NCI-H2196 (cell line): ENCODE results near the gene SMAD6.

ENCODE experiments used
- DNase-seq: peaks from one replicate; lab custom pipeline; 2025; ENCODE audit not compliant: unreplicated experiment; lab: John Stamatoyannopoulos, UW

Gene SMAD6

DNA sequence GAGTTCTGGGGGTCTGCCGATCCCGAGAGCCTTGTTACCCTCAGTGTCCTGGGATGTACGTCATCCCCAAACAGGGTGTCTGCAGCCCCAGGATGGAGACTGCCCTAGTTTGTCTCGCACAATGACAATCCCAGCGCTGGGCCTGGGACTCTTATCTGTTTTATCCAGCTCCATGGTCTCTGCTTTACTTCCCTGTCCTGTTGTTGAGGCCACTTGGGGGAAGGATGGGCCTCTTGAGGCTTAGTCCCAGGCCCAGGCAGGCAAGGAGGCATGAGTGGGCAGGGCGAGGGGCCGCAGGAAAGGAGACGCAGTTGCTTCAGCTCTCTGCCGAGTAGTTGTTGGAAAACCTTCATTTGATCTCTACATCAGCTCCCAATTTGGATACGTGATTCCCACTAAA lies 17.4 kb downstream of the SMAD6 start:
- no peak for DNase-seq

DNA sequence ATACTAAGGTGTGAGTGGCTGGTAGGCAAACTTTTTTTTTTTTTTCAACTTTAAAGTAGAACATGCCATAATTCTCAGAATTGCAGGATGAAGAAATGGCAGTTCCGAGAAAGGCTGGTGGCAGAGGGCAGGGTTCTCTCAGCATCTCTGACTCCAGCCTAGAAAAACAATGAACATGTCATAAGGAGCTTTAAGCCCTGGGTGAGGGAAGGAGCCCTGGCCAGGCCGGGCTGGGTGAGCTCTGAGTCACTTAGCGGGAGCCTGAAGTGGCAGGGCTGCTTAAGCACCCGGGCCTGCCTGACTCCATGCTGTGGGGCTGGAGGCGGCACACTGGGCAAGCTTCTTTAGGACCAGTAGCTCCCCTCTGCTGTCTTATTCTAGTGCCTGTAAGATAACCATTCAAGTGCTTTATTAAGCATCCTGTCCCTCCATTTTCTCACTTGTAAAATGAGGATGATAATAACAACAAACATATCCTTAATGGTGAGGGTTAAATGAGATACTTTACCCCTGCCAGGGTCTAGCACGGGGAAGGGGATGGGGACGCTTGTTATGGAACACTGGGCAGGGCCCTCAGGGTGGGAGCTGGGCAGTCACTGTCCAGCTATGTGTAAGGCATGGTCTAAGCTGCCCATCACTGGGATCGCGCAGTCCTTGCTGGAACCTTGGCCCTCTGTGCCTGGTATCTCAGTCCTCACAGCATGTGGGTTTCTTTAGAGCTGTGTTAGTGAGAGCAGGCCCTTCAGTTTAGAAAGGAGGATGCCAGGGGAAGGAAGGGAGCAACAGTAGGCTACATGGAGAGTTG lies 18.4 kb downstream of the SMAD6 start:
- no peak for DNase-seq

DNA sequence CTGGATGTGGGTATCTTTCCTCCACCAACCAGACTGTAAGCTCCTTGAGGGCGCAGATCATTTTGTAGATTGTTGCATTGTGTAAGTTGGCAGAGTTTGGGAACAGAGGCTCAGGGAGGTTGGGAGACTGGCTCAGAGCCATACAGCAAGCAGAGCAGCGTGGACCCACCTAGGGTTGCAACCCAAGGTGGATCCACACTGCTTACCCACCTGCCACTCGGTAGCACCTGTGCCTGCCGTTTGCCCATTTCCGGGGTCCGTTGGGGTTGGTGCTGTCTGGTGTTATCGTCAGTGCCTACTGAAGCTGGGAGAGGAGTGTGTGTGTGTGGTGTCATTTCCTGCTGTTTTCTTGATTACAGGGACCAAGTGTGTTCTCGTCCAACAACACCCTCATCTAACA lies 19.0 kb downstream of the SMAD6 start:
- no peak for DNase-seq

DNA sequence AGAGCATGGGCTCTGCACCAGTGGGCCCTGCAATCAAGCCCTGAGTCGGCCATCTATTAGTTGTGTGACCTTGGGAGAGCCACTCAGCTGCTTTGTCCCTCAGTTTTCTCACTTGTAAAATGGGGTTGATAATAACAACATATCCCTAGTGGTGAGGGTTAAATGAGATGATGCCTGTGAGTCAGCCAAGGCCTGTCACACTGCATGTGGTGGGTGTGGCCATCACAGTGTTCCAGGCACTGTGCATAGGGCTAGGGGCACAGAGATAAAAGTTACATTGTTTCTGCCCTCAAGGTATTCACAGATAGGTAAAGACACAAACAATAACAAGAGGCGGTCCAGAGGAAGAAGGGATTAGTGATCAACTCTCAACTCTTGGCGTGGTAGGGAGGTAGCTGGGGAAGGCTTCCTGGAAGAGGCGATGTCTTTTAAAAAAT lies 19.5 kb downstream of the SMAD6 start:
- DNase-seq: no peak

DNA sequence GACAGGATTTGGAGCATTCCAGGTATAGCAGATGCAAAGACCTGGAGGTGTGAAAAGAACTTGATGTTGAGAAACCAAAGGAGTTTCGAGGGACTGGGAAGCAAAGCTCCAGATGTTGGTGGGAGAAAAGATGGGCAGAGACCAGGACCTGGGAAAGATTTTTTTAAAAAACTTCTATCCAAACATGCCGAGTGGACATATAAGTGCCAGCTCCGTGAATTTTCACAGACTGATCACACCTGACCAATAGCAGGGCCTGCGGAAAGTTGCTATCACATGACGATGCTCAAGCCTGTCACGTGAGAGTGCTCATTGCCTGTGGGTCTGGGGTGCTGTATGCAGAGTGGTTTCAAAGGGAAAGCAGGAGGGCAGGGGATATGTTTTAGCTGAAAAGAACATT lies 19.9 kb downstream of the SMAD6 start:
- no peak for DNase-seq

DNA sequence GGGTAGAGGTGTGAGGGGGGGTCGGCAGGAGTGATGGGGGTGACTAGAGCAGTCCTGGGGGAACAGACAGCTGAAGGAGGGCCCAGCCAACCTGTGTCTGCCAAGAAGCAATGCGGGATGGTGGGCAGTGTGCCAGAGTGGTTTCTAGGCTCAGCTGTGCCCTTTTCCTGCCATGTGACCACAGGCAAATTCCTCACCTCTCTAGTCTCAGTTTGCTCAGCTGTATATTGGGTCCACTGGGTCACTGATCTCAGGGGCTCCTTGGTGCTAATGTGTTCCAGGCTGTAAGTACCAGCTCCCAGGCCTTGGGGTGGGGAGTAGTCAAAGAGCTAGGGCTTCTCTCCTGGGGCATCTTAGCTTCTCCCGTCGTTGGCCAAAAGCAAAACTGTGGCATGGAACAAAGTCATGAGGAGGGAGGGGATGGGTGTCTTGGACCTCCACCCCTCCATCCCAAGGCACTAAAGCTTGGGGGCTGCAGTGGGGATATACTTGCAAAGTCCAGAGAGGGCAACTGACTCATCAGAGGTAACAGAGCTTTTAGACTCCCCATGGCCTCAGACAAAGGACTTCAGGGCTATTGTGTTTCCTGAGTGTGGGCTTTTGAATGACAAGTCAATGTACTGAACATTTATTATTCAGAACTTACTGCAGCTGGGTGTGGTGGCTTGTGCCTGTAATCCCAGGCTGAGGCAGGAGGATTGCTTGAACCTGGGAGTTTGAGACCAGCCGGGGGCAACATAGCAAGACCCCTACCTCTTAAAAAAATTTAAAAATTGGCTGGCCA lies 20.9 kb downstream of the SMAD6 start:
- DNase-seq: no peak

DNA sequence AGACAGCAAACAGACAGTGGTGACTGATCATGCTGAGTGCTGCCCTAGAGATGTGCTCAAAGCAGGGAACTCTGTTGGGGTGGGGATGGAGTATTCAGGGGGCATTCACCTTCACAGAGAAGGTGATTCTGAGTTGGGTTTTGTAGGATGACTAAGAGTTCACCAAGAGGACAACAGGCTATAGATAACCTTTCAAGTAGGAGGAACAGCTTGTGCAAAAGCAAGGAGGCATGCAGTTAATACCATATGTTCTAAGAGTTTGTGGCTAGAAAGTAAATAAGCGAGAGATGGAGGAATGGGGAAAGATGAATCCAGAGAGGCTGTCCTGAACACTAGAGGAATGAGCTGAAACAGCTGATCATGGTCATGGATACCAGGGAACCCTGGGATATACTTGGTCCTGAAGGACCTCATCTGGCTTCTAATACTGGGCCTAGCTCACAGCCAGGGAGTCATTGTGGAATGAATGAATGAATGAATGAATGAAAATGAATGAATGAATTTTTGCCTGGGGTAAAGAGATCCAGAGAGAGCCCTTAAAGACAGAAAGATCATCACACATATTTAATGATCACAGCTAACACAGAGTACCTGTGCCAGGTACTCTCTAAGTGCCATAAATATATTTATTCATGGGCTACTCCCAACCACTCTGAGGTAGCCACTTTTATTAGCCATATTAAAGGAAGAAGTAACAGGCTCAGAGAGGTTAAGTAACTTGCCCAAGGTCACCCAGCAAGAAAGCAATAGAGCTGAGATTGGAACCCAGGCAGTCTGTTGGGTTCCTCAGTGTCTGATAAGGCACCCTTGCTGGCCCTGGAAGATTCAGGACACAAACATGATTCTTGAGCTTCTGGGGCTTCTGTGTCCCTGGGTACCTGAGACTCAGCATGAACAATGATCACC lies 22.0 kb downstream of the SMAD6 start:
- DNase-seq: no peak

DNA sequence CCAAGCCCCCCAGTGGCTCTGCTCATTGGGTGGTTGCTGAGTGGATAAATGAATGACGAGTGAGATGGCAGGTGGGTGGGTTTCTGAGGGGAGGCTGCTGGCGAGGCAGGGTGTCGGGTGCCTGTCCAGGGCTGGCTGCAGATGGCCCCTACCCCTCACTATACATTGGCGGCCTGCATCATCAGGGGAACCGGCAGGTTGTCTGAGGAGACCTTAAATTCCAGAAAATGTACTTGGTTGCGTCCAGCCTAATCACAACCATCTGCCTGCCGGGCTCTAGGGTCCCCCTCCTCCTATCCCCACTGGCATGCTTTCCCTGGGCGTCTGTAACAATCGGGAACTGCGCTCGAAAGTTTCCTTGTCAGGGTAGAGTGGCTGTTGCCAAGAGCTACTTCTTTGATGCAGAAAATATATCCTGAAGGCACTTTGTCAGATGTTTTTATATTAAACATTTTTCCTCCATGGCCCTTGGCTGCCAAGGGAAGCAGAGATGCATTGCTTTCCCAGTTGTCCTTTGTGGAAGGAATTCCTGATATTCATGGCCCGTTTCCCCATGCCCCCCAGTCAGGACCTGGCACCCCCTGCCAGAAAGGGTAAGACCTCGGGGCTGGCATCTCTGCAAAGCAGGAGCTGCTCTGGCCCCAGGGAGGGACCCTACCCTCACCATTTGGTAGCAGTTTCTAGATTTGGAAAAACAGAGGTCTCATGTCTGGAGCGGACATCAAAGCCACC lies 22.9 kb downstream of the SMAD6 start:
- no peak for DNase-seq

DNA sequence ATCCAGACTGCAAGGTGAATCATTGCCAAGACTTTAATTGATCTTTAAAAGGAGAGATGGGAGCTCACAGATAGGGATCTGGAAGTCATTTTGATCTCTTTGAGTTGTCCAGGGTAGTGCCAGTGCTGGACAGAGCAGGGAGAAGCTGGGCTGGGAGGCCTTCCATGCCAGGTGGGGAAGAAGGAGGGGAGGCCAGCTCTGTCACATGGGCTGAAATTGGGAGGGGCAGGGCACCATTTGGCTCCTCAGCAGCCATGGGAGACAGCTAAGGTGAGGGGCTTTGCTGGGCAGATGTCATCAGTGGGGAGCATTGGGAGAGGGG lies 23.4 kb downstream of the SMAD6 start:
- DNase-seq: no peak

DNA sequence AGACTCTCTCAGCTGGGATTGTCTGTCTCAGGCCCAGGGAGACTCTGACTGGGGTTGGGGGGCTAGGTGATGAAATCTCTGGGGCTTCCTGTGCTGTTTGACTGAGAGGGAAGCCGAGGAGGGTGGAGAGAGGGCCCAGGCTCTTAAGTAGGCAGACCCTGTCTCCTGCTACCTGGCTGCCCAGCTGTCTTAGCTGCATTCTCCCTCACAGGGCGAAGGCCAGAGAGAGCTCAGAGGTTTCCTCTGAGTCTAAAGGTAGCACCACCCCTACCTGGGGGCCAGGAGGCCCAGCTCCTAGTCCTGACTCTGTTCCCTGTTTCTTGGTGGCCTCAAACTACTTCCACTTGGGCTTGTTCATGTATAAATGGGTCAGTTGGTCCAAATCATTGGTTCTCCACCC lies 24.4 kb downstream of the SMAD6 start:
- DNase-seq: no peak

DNA sequence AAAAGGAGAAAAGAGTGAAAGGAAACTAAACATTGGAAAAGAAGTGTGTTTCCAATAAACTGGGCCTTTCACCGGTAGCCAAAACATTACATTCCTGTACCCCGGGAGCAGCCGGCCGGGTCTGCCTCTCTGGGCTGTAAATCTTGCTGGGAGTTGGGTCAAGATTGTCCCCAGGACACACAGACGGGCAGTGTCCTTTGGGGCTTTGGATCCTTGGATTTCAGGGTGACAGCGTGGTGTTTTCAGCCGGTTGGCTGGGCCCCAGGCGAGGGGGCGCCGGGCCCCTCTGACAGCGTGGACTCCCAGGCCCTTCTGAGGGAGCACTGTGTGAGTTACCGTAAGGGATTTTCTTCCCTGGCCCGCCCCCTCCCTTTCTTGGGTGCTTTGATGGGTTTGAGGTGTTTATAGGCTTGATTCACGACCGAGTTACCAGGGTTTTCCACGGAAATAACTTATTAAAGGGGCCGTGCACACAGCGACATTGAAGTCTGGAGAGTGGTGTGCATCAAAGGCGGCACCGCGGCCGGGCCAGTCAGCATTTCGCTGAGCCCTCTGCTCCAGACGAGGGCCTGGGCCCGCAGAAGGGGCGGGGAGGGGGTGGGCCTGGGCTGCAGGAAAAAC lies 27.4 kb downstream of the SMAD6 start:
- no peak for DNase-seq

DNA sequence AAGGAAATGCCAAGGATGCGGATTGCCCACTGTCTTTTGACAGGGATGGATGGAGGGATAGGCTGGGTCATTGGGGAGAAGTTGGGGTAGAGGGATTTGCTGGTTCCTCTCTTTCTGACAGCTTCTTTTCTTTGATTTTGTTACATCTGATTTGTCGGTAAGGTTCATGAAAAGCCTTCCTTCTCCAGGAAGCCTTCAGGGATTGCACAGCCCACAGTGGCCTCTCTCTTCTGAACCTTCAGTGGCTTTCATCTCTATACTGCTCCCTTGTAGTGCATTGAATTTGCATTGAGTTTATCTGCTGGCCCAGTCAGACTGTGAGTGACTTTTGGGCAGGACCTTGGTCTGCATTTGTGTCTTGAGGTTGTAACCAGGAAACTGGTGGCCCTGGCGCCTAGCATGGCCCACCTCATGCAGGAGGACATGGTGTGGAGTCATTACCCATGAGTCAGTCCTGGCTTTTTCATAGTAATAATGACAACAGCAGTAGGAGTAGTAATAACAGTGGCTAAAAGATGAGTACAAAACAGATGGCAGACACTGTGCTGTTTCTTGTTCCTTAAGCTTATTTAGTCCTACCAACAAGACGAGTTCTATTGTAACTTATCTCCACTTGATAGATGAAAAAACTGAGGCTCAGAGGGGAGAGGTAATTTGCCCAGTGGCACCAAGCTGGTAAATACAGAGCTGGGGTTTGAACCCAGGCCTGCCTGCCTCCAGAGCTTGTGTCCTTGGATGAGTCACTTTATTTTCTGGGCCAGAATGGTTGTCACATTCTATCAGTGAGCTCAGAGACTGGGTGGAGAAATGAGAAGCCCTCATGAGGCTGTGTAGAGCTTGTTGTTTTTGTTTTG lies 28.4 kb downstream of the SMAD6 start:
- no peak for DNase-seq

DNA sequence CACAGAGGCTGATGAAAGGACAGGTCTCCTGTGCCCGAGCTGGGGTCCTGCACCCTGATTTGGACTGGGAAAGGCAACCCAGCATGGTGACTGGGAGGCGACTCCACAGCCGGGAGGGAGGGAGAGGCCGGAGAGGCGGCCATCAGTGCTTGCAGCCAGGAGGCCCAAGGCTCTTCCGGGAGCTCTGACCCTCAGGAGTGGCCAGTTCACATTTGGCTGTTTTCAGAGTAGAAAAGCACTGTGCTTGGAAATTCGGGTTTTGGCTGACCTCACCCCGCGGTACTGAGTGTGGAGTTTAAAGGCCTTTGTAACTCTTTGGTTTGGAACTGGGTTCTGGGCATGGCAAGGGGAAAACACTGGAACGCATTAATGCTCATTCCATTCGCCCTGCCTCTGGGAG lies 31.9 kb downstream of the SMAD6 start:
- DNase-seq: no peak

DNA sequence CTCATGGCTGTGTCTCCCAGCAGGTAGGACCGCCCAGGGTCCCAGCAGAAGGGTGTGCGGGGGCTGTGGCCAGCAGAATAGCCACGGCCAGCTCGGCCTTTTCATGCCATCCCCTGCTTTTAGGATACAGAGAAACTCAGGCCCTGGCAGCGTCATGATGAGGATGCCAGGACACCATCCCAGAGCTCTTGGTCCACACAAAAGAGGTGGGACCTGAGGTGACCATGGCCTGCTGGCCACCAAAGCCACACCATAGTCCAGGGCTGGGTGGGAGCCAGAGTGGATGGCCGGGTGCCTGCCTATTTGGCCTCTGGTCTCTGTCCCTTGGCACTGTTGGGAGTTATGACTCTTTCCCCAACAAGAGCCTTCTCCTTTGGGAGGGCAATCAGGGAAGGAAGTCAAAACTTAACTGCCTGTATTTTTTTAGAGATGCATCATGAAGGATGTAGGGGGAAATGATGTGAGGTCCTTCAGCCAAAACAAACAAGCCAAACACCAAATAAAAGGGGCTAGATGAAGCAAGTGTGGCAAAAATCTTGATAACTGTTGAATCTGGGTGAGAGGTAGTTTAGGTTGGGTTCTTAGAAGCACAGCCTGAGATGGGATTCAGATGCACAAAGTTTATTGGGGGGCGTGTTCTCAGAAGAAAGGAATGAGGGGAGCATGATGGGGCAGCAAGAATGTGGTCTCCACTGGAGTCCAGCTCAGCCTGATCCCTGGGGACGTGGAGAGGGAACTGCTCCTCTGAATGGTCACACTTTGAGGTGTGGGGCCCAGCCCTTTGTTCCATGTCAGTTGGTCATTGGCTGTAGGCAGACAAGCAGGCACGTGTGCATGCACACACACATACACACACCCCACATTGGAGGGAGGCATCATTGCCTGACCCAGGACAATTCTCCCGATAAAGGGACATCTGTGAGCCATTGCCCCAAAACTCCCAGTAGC lies 33.2 kb downstream of the SMAD6 start:
- DNase-seq: no peak

DNA sequence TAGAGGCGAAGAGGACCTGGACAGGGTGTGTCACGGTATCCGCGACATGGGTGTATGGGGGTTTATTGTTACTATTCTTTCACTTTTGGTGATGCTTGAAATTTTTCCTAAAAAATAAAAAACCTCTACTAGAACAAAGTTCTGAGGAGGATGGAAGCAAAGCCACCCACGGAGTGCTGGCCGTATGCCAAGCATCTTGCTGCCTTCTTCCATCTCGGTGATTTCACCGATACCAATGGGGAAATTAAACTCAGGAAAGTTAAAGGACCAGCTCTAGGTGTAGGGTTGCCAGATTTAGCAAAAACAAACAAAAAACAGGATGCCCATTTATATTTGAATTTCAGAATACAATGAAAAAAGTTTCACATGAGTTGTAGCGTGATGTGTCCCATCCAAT lies 33.9 kb downstream of the SMAD6 start:
- DNase-seq: no peak

DNA sequence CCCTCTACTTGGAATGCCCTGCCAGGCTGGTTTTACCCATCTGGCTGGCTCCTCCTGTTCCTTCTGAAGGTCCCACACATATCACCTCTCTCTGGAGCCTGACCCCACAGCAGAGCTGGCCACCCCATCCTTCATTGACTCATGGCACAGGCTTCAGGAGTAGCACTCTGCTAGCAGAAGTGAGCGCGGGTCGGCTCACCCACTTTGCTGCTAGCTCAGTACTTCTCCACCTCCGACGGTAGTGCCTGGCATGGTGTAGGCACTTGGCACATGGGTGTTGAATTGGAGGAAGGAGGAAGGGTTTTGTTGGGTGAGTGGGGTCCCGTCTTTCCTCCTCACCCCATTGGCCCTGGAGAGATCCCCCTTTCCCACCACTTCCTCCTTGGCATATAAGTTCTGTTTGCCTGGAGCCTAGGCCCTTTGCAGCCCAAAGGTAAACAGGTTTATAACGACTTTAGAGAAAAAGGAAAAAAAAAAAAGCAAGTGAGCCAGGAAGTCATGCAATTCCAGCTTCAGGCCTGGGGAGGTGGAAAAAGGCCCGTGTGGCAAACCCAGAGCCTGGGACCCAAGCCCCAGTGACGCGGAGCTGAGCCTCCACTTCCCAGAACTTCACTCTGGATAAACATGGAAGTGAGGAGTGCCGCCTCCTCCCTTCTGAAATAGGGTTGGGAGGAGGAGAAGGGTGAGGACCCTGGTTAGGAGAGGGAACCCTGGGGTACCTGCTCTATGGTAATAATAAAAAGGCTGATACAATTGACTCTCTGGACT lies 35.4 kb downstream of the SMAD6 start:
- no peak for DNase-seq

DNA sequence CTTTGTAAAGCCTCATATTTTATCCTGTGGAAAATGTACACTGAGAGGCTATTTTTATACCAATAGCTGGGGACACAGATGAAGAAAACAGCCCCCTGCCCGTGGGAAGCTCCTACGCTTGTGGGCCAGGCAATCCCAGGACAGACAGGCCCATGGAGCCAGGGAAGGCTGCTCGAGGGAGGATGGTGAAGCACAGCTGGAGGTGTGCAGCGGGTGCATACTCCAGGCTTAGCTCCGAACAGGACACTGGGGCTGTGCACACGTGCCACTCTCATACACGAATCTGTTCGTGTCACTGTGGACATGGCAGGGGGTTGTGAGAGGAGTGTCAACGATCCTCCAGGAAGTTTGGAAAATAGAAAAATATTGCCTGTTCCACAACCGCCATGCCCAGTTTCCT lies 36.1 kb downstream of the SMAD6 start:
- DNase-seq: no peak

DNA sequence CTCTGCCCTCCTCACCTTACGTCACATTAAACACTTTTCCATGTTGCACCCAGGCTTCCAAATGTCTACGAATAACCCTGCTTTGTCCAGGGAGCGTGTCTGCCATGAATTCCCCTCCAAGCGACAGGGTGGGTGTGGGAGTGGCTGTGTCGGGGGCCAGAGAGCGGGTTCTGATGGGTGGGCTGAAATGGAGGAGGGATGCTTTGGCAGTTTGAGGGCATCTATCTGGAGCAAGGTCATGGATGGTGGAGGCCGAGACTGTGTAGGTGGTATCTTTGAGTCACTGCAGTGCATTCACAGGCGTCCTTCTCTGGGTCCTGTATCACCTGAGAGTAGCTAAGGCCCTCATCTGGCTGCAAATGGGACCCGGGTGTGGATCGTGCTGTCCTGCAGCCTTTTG lies 36.6 kb downstream of the SMAD6 start:
- no peak for DNase-seq
